Nephron progenitor cell (in vitro differentiated cells): Measurements from ENCODE around the gene MICALL1.
"Not testable (repeated sequence)": the region's sequence is repeated elsewhere in the genome, so short reads cannot be mapped to it uniquely, and the experiment has no call there.

Source experiments
- DNase-seq: peaks from one replicate; pipeline ENCODE4 v3.0.0; 2021
- H3K27ac Mint-ChIP-seq: 2 replicates; pipeline ENCODE4 v1.8.0; 2021; ENCODE audit warnings: mild to moderate bottlenecking, moderate library complexity, mixed read lengths
- H3K27me3 Mint-ChIP-seq: 2 replicates; pipeline ENCODE4 v1.8.0; 2021; ENCODE audit warnings: mild to moderate bottlenecking, low read depth, mixed read lengths; ENCODE audit not compliant: poor library complexity
- H3K36me3 Mint-ChIP-seq: 2 replicates; pipeline ENCODE4 v1.8.0; 2021; ENCODE audit warnings: low read depth, mixed read lengths
- H3K4me1 Mint-ChIP-seq: 2 replicates; pipeline ENCODE4 v1.8.0; 2021; ENCODE audit warnings: mixed read lengths
- H3K4me3 Mint-ChIP-seq: 2 replicates; pipeline ENCODE4 v1.8.0; 2021; ENCODE audit warnings: mild to moderate bottlenecking, moderate library complexity, mixed read lengths
- H3K9me3 Mint-ChIP-seq: 2 replicates; pipeline ENCODE4 v1.8.0; 2021; ENCODE audit warnings: mild to moderate bottlenecking, moderate library complexity, mixed read lengths
- CTCF ChIP-seq: fragments of 200-600 bp; sonication (generic); IDR thresholded peaks from 2 replicates; pipeline ENCODE4 v1.5.0; 2021; ENCODE audit warnings: antibody characterized with exemption

The MICALL1 gene

GRCh38 chr22:37972527-37972926 lies 66.4 kb downstream of the MICALL1 start:
- Mint-ChIP-seq H3K4me3 (no peak overlapping the region), H3K36me3 (peaks cover 32% of the 10 kb centered on the region), H3K27ac (no peak overlapping the region), H3K9me3 (no peaks in the 10 kb centered on the region), H3K27me3 (no peaks in the 10 kb centered on the region), H3K4me1 (peaks cover 2% of the 10 kb centered on the region)
- no peak for DNase-seq
- TF ChIP-seq CTCF, result no peak

- Mint-ChIP-seq H3K27ac (no peak overlapping the region), H3K27me3 (no peaks in the 10 kb centered on the region), H3K4me1 (no peaks in the 10 kb centered on the region), H3K9me3 (no peaks in the 10 kb centered on the region), H3K36me3 (peaks cover 22% of the 10 kb centered on the region), H3K4me3 (no peak overlapping the region)
- DNase-seq, result no peak
- no peak for TF ChIP-seq CTCF
Observed at GRCh38 chr22:37973271-37974170, 67.4 kb downstream of the MICALL1 start.

- Mint-ChIP-seq H3K9me3 (no peaks in the 10 kb centered on the region), H3K27me3 (peaks cover 2% of the 10 kb centered on the region), H3K36me3 (peaks cover 13% of the 10 kb centered on the region), H3K27ac (no peak overlapping the region), H3K4me1 (no peaks in the 10 kb centered on the region), H3K4me3 (no peak overlapping the region)
- TF ChIP-seq CTCF, result no peak
- DNase-seq, result no peak
Observed at GRCh38 chr22:37975153-37975552, 69.1 kb downstream of the MICALL1 start.

- H3K27me3 Mint-ChIP-seq, H3K4me3 Mint-ChIP-seq, H3K4me1 Mint-ChIP-seq, DNase-seq, H3K27ac Mint-ChIP-seq, H3K9me3 Mint-ChIP-seq: not testable (repeated sequence)
- peaks cover 13% of the 10 kb centered on the region for H3K36me3 Mint-ChIP-seq
Observed at GRCh38 chr22:37976022-37976421, 69.9 kb downstream of the MICALL1 start.

- no peak overlapping the region for H3K27ac Mint-ChIP-seq
- DNase-seq, result no peak
Observed at GRCh38 chr22:37976547-37976946, 70.5 kb downstream of the MICALL1 start.

GRCh38 chr22:37979782-37980181 lies 73.7 kb downstream of the MICALL1 start:
- Mint-ChIP-seq H3K4me1 (no peaks in the 10 kb centered on the region), H3K36me3 (peaks cover 14% of the 10 kb centered on the region), H3K9me3 (no peaks in the 10 kb centered on the region), H3K4me3 (no peak overlapping the region), H3K27ac (no peak overlapping the region), H3K27me3 (peaks cover 44% of the 10 kb centered on the region)
- no peak for DNase-seq
- TF ChIP-seq CTCF, result no peak

More at GRCh38 chr22:37976547-37976946, 70.5 kb downstream of the MICALL1 start:
- Mint-ChIP-seq H3K36me3 (peaks cover 13% of the 10 kb centered on the region), H3K27me3 (peaks cover 13% of the 10 kb centered on the region), H3K9me3 (no peaks in the 10 kb centered on the region), H3K4me1 (no peaks in the 10 kb centered on the region), H3K4me3 (no peak overlapping the region)
- TF ChIP-seq CTCF, result no peak
